GM18520 (cell line): Measurements from ENCODE around the gene DAP3.
"Not testable (repeated sequence)": the region's sequence is repeated elsewhere in the genome, so short reads cannot be mapped to it uniquely, and the experiment has no call there.

Source experiments
- ATAC-seq: cut with Tn5 transposase; IDR thresholded peaks from one replicate; pipeline ENCODE4 v1.9.1; 2021; ENCODE audit not compliant: unreplicated experiment

Gene DAP3

GRCh38 chr1:155689081-155689607 lies at the start of gene DAP3:
TSS of gene DAP3 (plus strand) at chr1:155689091. CDS start at chr1:155709780, 20,689 bp downstream.
- not testable (repeated sequence) for ATAC-seq

GRCh38 chr1:155640367-155640766 lies 48.5 kb upstream of the DAP3 start:
- ATAC-seq: no peak

GRCh38 chr1:155642559-155643180 lies 46.2 kb upstream of the DAP3 start:
- not testable (repeated sequence) for ATAC-seq

GRCh38 chr1:155643230-155643629 lies 45.7 kb upstream of the DAP3 start:
- no peak for ATAC-seq

- no peak for ATAC-seq
These were observed 43.8 kb upstream of the DAP3 start for GRCh38 chr1:155645034-155645598.

GRCh38 chr1:155645648-155646047 lies 43.2 kb upstream of the DAP3 start:
- ATAC-seq: no peak

- ATAC-seq: no peak
These were observed 42.6 kb upstream of the DAP3 start for GRCh38 chr1:155646307-155646706.

- no peak for ATAC-seq
These were observed 40.4 kb upstream of the DAP3 start for GRCh38 chr1:155648207-155649147.

- no peak for ATAC-seq
These were observed 39.2 kb upstream of the DAP3 start for GRCh38 chr1:155649676-155650075.

- ATAC-seq: no peak
These were observed 38.6 kb upstream of the DAP3 start for GRCh38 chr1:155650231-155650757.

GRCh38 chr1:155651861-155652661 lies 36.8 kb upstream of the DAP3 start:
- no peak for ATAC-seq

- ATAC-seq: no peak
These were observed 35.9 kb upstream of the DAP3 start for GRCh38 chr1:155652951-155653350.

GRCh38 chr1:155657463-155657862 lies 31.4 kb upstream of the DAP3 start:
- ATAC-seq: no peak

- not testable (repeated sequence) for ATAC-seq
These were observed 27.7 kb upstream of the DAP3 start for GRCh38 chr1:155661239-155661638.

- ATAC-seq: no peak
These were observed 19.4 kb upstream of the DAP3 start for GRCh38 chr1:155669233-155670162.

- ATAC-seq: no peak
These were observed 17.1 kb upstream of the DAP3 start for GRCh38 chr1:155671750-155672149.

GRCh38 chr1:155673003-155673402 lies 15.9 kb upstream of the DAP3 start:
- no peak for ATAC-seq

GRCh38 chr1:155678027-155678426 lies 10.9 kb upstream of the DAP3 start:
- ATAC-seq: no peak

- ATAC-seq: not testable (repeated sequence)
These were observed 9.9 kb upstream of the DAP3 start for GRCh38 chr1:155678992-155679391.
